Endothelial cell of umbilical vein (primary cell): Measurements from ENCODE around the gene NUAK1. TPM values are rescaled to one million over a fixed set of nuclear protein-coding genes. Genes with fewer than 3 reads are reported as not detected.

Experiments used
- BruUV-seq: library from RNA; stranded (reverse); fragments of 400-500 nt; replicated peaks from 2 replicates; lab custom pipeline; 2021; lab: Mats Ljungman, UMichigan
- CTCF ChIA-PET: fragments of 300-600, 350-600 bp; sonication (Branson Sonifier 250); formaldehyde crosslinking; loops from one replicate; lab custom pipeline; 2021; ENCODE audit warnings: antibody characterized with exemption, inconsistent platforms; lab: Charles Lee
- POLR2A ChIA-PET: fragments of 300-600, 350-600 bp; sonication (Branson Sonifier 250); formaldehyde crosslinking; loops from one replicate; lab custom pipeline; 2021; ENCODE audit warnings: antibody characterized with exemption, inconsistent platforms; lab: Charles Lee
- DNase-seq: peaks from one replicate; pipeline ENCODE4 v3.0.0-alpha.2; 2011; ENCODE audit warnings: low read depth, low spot score
- FAIRE-seq: peaks from 2 replicates; lab custom pipeline; 2011; peaks lifted over from hg19 to GRCh38; lab: Jason Lieb, UNC
- H2AFZ ChIP-seq: 2 replicates; pipeline ENCODE4 v1.6.0; 2012; ENCODE audit warnings: low read depth, low read length, control low read depth, inconsistent platforms
- H3K27ac ChIP-seq: 2 replicates; pipeline ENCODE4 v1.5.1; 2011; ENCODE audit warnings: low read depth, mild to moderate bottlenecking, control low read depth, low read length, moderate library complexity; ENCODE audit not compliant: insufficient read depth
- H3K27me3 ChIP-seq, 2 experiments: 2 replicates each; pipeline versions ENCODE4 v1.6.0 to v1.6.1; 2011; ENCODE audit warnings: low read length in 2 of 2, mixed read lengths in 1 of 2; ENCODE audit not compliant: control insufficient read depth in 2 of 2, insufficient read depth in 2 of 2
- H3K36me3 ChIP-seq, 2 experiments: 2 replicates in 1 of 2; 3 replicates in 1 of 2; pipeline ENCODE4 v1.5.1; 2011; ENCODE audit warnings: low read length in 2 of 2, mild to moderate bottlenecking in 1 of 2, moderate library complexity in 1 of 2; ENCODE audit not compliant: control insufficient read depth in 2 of 2, insufficient read depth in 2 of 2; ENCODE audit errors: extremely low read depth in 1 of 2
- H3K4me1 ChIP-seq: 3 replicates; pipeline ENCODE4 v1.5.1; 2011; ENCODE audit warnings: mild to moderate bottlenecking, low read length; ENCODE audit not compliant: control insufficient read depth, insufficient read depth; ENCODE audit errors: extremely low read depth
- H3K4me2 ChIP-seq: 2 replicates; pipeline ENCODE4 v1.6.1; 2011; ENCODE audit warnings: low read length, control low read depth, mixed read lengths; ENCODE audit not compliant: insufficient read depth
- H3K4me3 ChIP-seq, 3 experiments: fragments of 200-600 bp in 1 of 3; sonication (generic), shearing (Covaris generic) in 1 of 3; replicated peaks in 1 of 3; 2 replicates each; pipeline ENCODE4 v1.5.1; 2011 to 2016; ENCODE audit warnings: control low read depth in 3 of 3, low read length in 3 of 3, mild to moderate bottlenecking in 2 of 3, inconsistent platforms in 1 of 3, low read depth in 1 of 3, moderate library complexity in 1 of 3; ENCODE audit not compliant: insufficient read depth in 1 of 3
- H3K79me2 ChIP-seq: 2 replicates; pipeline ENCODE4 v1.6.0; 2012; ENCODE audit warnings: low read length, inconsistent platforms; ENCODE audit not compliant: control insufficient read depth, insufficient read depth
- H3K9ac ChIP-seq: replicated peaks from 2 replicates; pipeline ENCODE3; 2011; ENCODE audit warnings: low read length, control low read depth; ENCODE audit not compliant: insufficient read depth; ENCODE audit errors: extremely low read depth
- H3K9me1 ChIP-seq: replicated peaks from 3 replicates; pipeline ENCODE4 v1.6.0; 2011; ENCODE audit warnings: mild to moderate bottlenecking, low read length; ENCODE audit not compliant: control insufficient read depth, insufficient read depth; ENCODE audit errors: extremely low read depth
- H3K9me3 ChIP-seq: replicated peaks from 2 replicates; pipeline ENCODE4 v1.5.1; 2012; ENCODE audit warnings: low read length, inconsistent platforms; ENCODE audit not compliant: control insufficient read depth, insufficient read depth
- H4K20me1 ChIP-seq: replicated peaks from 2 replicates; pipeline ENCODE3; 2011; ENCODE audit warnings: mild to moderate bottlenecking, low read length; ENCODE audit not compliant: control insufficient read depth, insufficient read depth; ENCODE audit errors: extremely low read depth
- CTCF ChIP-seq, 2 donors: IDR thresholded peaks; 1 replicate in 1 of 2; 2 replicates in 1 of 2; pipeline ENCODE4 v1.5.1; 2011; ENCODE audit warnings: low read length in 2 of 2, mild to moderate bottlenecking in 2 of 2, moderate library complexity in 2 of 2, control low read depth in 1 of 2, inconsistent platforms in 1 of 2, low read depth in 1 of 2; ENCODE audit not compliant: insufficient read depth in 1 of 2; ENCODE audit errors: extremely low read depth in 1 of 2
- EZH2 ChIP-seq: IDR thresholded peaks from 2 replicates; pipeline ENCODE4 v1.6.1; 2012; ENCODE audit warnings: borderline replicate concordance, low read depth, mild to moderate bottlenecking, moderate library complexity, low read length, inconsistent platforms; ENCODE audit not compliant: severe bottlenecking
- FOS ChIP-seq: IDR thresholded peaks from 2 replicates; pipeline ENCODE4 v1.6.1; 2011; ENCODE audit warnings: mild to moderate bottlenecking, low read length, moderate library complexity, borderline replicate concordance; ENCODE audit not compliant: insufficient read depth
- GATA2 ChIP-seq: IDR thresholded peaks from 2 replicates; pipeline ENCODE4 v1.7.0; 2011; ENCODE audit warnings: low read depth, mild to moderate bottlenecking, moderate library complexity, mixed read lengths, low read length; ENCODE audit not compliant: insufficient read length, insufficient read depth
- JUN ChIP-seq: IDR thresholded peaks from 2 replicates; pipeline ENCODE4 v1.6.1; 2011; ENCODE audit warnings: borderline replicate concordance, low read depth; ENCODE audit not compliant: insufficient read length, insufficient read depth
- MAX ChIP-seq: IDR thresholded peaks from 2 replicates; pipeline ENCODE4 v1.6.1; 2011; ENCODE audit not compliant: insufficient read depth, insufficient read length
- MYC ChIP-seq: IDR thresholded peaks from one replicate; pipeline ENCODE4 v1.6.1; 2011; ENCODE audit warnings: mild to moderate bottlenecking, low read depth, low read length
- POLR2A ChIP-seq: IDR thresholded peaks from 2 replicates; pipeline ENCODE4 v1.6.1; 2012; ENCODE audit warnings: low read depth, mild to moderate bottlenecking, control low read depth, low read length
- POLR2AphosphoS5 ChIP-seq: IDR thresholded peaks from 2 replicates; pipeline ENCODE4 v1.6.1; 2012; ENCODE audit warnings: low read depth, mild to moderate bottlenecking, control low read depth, low read length, moderate library complexity; ENCODE audit not compliant: insufficient read depth
- dilution Hi-C: fragments of 300-500 bp; cut with MboI; formaldehyde crosslinking; loops from one replicate; pipeline ENCODE4 v1.15.0; 2019; ENCODE audit warnings: low sequenced_read_pairs; ENCODE audit not compliant: extremely low pct_ligation_motif_present
- intact Hi-C: fragments of 100-400 bp; cut with micrococcal nuclease; formaldehyde crosslinking; loops from one replicate; pipeline ENCODE4 v1.10.0; 2022
- polyA plus RNA-seq, 4 experiments: library from polyadenylated mRNA; depleted of rRNA in 3 of 4; stranded (reverse) in 3 of 4; unstranded in 1 of 4; fragments of >200 nt; gene quantifications; 2 replicates each; pipeline versions ENCODE4 v1.2.1 to v1.2.3, GENCODE V29; 2011 to 2012; ENCODE audit warnings: missing spikeins in 1 of 4
- total RNA-seq: library from RNA; stranded (reverse); gene quantifications from 2 replicates; pipeline ENCODE4 v1.2.3, GENCODE V29; 2021

NUAK1 gene
- total and polyA plus RNA-seq, 2 donors (not counting 3 experiments of a cell fraction or from before 2014, with no cell fraction given) = 34.2 to 39.7 TPM

DNA sequence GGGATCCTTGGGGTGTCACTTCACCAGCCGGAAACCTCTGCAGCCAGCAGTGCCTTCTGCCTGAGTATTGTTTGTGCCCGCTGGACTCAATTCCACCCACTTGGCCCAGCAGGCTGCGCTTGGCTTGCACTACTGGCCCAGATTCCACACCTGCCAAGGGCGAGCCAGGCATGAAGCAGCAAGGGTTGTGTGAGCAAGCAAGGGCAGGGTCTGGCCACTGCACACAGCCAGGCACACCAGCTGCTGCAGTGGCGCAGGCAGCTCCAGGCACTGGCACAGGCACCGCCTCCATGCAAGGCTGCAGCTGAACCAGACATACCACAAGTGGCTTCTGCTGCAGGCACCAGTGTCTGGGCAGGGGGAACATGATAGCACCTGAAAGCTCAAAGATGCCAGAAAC, 99.5 kb downstream of the NUAK1 start:
- no peaks in the 10 kb centered on the region for H3K79me2 ChIP-seq
- no peak overlapping the region for H3K4me2 ChIP-seq
- POLR2A ChIA-PET = no interaction called here
- H3K27me3 ChIP-seq = no peaks in the 10 kb centered on the region
- dilution Hi-C loops (no loop called here), intact Hi-C loops (no loop called here)
- no peaks in the 10 kb centered on the region for H4K20me1 ChIP-seq
- H3K27ac ChIP-seq = no peak overlapping the region
- H3K4me1 ChIP-seq = no peaks in the 10 kb centered on the region
- DNase-seq (no peak), FAIRE-seq (no peak)
- H2AFZ ChIP-seq = no peak overlapping the region
- CTCF ChIA-PET = interaction anchor here (1.0 kb wide), 1 partner anchor 9 kb away, joined by 3 read pairs; no protein-coding TSS in a partner anchor
- no peak overlapping the region for H3K4me3 ChIP-seq
- H3K36me3 ChIP-seq = no peaks in the 10 kb centered on the region
- no TSS peak for BruUV-seq
- no peak for TF ChIP-seq POLR2A
- no peak for TF ChIP-seq MYC
- TF ChIP-seq CTCF (IDR thresholded peaks at IDR 0.05; ENCODE audit: extremely low read depth in 1 of 2, insufficient read depth in 1 of 2, low read depth in 1 of 2, low read length in 2 of 2) = no peak
- no peak for TF ChIP-seq FOS
- no peak for TF ChIP-seq GATA2
- TF ChIP-seq JUN = no peak
- TF ChIP-seq EZH2 = no peak
- TF ChIP-seq MAX = no peak
- no peak for TF ChIP-seq POLR2AphosphoS5
- H3K9me1 ChIP-seq = no peaks in the 10 kb centered on the region
- H3K9me3 ChIP-seq = no peaks in the 10 kb centered on the region
- H3K9ac ChIP-seq = no peak overlapping the region
